Measurements from ENCODE around the gene THPO. TPM values are rescaled to one million over a fixed set of nuclear protein-coding genes. Genes with fewer than 3 reads are reported as not detected.
A peak's percentile ranks its signal among the peaks of the same experiment; 100 is the strongest.

The THPO gene
- total RNA-seq, 6 donors from 2014 or later, result 0.14 to 0.84 TPM; not detected in 4

DNA sequence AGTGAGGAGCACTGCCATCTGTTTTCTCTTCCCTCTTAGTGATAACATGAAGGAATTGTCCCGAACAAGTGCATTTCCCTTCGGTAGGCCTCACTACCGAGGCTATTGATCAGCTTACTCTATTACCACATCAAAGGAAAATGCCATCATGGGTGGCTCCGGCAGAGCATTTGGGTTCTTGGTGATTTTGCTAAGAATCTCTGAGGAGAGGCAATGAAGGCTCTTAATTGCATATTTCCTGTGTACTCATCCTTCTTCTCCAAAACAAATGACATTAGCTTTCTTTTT, 37.1 kb upstream of the THPO start:
- Histone ChIP-seq H3K4me1 (no peaks in the 10 kb centered on the region), H3K4me3 (no peak overlapping the region), H3K27me3 (no peaks in the 10 kb centered on the region), H3K27ac (no peak overlapping the region), H3K36me3 (no peaks in the 10 kb centered on the region), H3K9me3 (no peaks in the 10 kb centered on the region)
- no peak for DNase-seq
- 68 to 88% methylated on average over 4 of the region's 4 CpGs for WGBS, 2 donors
- no peak for TF ChIP-seq EP300 (IDR thresholded peaks at IDR 0.05)
- TF ChIP-seq, protein P1, sequence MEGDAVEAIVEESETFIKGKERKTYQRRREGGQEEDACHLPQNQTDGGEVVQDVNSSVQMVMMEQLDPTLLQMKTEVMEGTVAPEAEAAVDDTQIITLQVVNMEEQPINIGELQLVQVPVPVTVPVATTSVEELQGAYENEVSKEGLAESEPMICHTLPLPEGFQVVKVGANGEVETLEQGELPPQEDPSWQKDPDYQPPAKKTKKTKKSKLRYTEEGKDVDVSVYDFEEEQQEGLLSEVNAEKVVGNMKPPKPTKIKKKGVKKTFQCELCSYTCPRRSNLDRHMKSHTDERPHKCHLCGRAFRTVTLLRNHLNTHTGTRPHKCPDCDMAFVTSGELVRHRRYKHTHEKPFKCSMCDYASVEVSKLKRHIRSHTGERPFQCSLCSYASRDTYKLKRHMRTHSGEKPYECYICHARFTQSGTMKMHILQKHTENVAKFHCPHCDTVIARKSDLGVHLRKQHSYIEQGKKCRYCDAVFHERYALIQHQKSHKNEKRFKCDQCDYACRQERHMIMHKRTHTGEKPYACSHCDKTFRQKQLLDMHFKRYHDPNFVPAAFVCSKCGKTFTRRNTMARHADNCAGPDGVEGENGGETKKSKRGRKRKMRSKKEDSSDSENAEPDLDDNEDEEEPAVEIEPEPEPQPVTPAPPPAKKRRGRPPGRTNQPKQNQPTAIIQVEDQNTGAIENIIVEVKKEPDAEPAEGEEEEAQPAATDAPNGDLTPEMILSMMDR (IDR thresholded peaks at IDR 0.05), result no peak
- no peak for TF ChIP-seq POLR2AphosphoS5 (IDR thresholded peaks at IDR 0.05)
- no peak for TF ChIP-seq POLR2A (IDR thresholded peaks at IDR 0.05)
- ATAC-seq (ENCODE audit: low FRiP score in 2 of 2), result no peak

DNA sequence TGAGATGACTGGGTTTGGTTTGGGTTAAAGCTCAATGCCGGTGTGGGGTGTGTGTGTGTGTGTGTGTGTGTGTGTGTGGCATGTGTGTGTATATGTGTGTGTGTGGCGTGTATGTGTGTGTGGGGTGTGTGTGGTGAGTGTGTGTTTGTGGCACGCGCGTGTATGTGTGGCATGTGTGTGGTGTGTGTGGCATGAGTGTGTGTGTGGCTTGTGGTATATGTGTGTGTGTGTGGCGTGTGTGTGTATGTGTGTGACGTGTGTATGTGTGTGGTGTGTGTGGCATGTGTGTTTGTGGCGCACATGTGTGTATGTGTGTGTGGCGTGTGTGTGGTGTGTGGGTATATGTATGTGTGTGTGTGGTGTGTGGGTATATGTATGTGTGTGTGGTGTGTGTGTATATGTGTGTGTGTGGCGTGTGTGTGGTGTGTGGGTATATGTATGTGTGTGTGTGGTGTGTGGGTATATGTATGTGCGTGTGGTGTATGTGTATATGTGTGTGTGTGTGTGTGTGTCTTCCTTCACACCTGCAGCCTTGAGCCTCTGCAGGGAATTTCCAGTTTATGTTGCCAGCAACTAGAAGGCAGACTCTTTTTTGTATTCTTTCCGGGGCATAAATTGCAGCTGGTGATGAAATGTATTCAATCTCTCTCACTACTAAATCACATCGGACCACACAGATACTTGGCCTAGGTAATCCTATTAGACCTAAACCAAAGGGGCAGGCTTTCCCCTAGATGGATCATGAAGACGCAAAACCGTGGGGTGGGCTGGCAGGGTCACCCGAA, 36.6 kb upstream of the THPO start:
- H3K4me3 ChIP-seq, result no peak overlapping the region
- ATAC-seq (ENCODE audit: low FRiP score in 2 of 2) (no peak), DNase-seq (no peak)
- H3K4me1 ChIP-seq, result no peaks in the 10 kb centered on the region
- no peak overlapping the region for H3K27ac ChIP-seq
- no peaks in the 10 kb centered on the region for H3K9me3 ChIP-seq
- no peaks in the 10 kb centered on the region for H3K36me3 ChIP-seq
- WGBS, 2 donors, result 82 to 86% methylated on average over 16 of the region's 16 CpGs
- TF ChIP-seq POLR2A (IDR thresholded peaks at IDR 0.05), result no peak
- no peak for TF ChIP-seq POLR2AphosphoS5 (IDR thresholded peaks at IDR 0.05)
- TF ChIP-seq, protein P1 (IDR thresholded peaks at IDR 0.05), result no peak
- no peak for TF ChIP-seq EP300 (IDR thresholded peaks at IDR 0.05)
- H3K27me3 ChIP-seq, result no peaks in the 10 kb centered on the region

DNA sequence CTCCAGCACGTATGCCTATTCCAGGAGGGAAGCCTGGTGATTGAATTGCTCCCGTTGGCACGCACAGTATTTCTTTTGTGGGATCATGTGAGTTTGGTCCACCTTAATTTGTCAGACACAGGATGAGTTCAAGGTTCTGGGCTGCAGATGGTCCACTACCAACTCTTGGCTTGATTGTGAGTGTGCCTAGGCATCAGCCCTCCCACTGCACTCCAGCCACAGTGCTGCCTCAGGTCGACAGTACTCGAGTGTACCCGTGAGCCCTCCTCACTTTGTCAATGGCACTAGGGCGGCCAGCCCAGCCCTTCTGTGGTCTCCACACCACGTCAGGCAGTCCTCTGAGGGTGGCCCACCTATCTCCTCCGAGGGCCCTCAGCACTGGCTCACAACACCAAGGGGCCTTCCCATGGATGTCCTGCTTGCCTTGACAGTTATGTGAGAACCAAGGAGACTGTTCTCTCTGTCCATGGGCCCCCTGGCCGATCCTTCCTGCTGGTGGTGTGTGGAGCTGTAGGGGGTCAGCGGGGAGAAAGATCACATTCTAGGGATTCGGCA, 32.0 kb upstream of the THPO start:
- H3K4me1 ChIP-seq, result no peaks in the 10 kb centered on the region
- 78 to 93% methylated on average over 9 to 12 of the region's 12 CpGs for WGBS, 2 donors
- no peak for DNase-seq
- H3K36me3 ChIP-seq, result no peaks in the 10 kb centered on the region
- no peak for ATAC-seq (ENCODE audit: low FRiP score in 2 of 2)
- no peaks in the 10 kb centered on the region for H3K27me3 ChIP-seq
- no peak overlapping the region for H3K4me3 ChIP-seq
- TF ChIP-seq EP300 (IDR thresholded peaks at IDR 0.05) (no peak), POLR2AphosphoS5 (IDR thresholded peaks at IDR 0.05) (no peak), POLR2A (IDR thresholded peaks at IDR 0.05) (no peak)
- TF ChIP-seq, protein P1 (IDR thresholded peaks at IDR 0.05), result no peak
- no peak overlapping the region for H3K27ac ChIP-seq
- H3K9me3 ChIP-seq, result no peaks in the 10 kb centered on the region

DNA sequence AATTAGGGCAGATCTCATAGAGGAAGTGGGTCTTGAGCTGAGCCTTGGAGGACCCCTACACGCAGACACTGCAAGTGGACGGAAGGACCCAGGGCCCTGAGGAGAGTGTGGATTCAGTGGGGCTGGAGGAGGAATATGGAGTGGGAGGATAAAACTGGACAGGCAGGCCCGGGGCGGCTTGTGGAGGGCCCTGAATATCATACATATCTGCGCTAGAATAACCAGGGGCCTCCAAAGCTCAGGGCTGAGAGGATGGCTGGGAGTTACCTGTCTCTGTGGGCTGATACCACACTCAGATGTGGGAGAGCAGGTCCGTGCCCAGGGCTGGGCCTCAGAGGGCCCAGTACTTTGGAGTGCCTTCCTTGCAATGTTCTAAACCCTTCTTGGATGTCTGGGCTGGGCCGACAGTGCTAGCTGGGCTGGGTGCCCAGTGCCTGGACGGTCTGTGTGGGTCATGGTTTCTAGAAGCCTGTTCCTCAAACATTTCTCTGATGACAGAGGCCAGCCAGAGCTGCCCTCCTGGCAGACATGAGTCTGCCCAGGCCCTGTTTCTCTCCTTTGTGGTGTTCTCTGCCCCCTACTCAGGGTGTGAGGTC, 31.4 kb upstream of the THPO start:
- Histone ChIP-seq H3K9me3 (no peaks in the 10 kb centered on the region), H3K36me3 (no peaks in the 10 kb centered on the region), H3K27ac (no peak overlapping the region), H3K4me1 (no peaks in the 10 kb centered on the region), H3K4me3 (no peak overlapping the region), H3K27me3 (no peaks in the 10 kb centered on the region)
- WGBS, 2 donors, result 86 to 91% methylated on average over 6 to 8 of the region's 8 CpGs
- DNase-seq, result no peak
- ATAC-seq (ENCODE audit: low FRiP score in 2 of 2), result peak; percentile 30 to 35
- TF ChIP-seq, protein P1 (IDR thresholded peaks at IDR 0.05), result no peak
- TF ChIP-seq POLR2AphosphoS5 (IDR thresholded peaks at IDR 0.05) (no peak), POLR2A (IDR thresholded peaks at IDR 0.05) (no peak), EP300 (IDR thresholded peaks at IDR 0.05) (no peak)

Measured in upper lobe of left lung (tissue), 6 donors.